Neuronal stem cell (in vitro differentiated cells): Measurements from ENCODE around the gene ZNF610. TPM values are rescaled to one million over a fixed set of nuclear protein-coding genes. Genes with fewer than 3 reads are reported as not detected.
"Not testable (repeated sequence)": the region's sequence is repeated elsewhere in the genome, so short reads cannot be mapped to it uniquely, and the experiment has no call there.

Experiments used
- DNase-seq: peaks from one replicate; pipeline ENCODE4 v3.0.0-alpha.2; 2013; ENCODE audit warnings: low spot score
- H2AFZ ChIP-seq: one replicate; pipeline ENCODE4 v1.6.1; 2013; ENCODE audit warnings: mild to moderate bottlenecking, low read length, inconsistent platforms
- H2AK5ac ChIP-seq: 2 replicates; pipeline ENCODE4 v1.6.1; 2013; ENCODE audit warnings: low read depth, mild to moderate bottlenecking, inconsistent platforms, low read length, moderate library complexity, mixed read lengths
- H2BK120ac ChIP-seq: 2 replicates; pipeline ENCODE4 v1.6.1; 2013; ENCODE audit warnings: low read depth, mild to moderate bottlenecking, inconsistent platforms, low read length, moderate library complexity, mixed read lengths
- H2BK12ac ChIP-seq: one replicate; pipeline ENCODE4 v1.6.1; 2013; ENCODE audit warnings: low read length, inconsistent platforms
- H2BK15ac ChIP-seq: 2 replicates; pipeline ENCODE4 v1.6.1; 2013; ENCODE audit warnings: mild to moderate bottlenecking, low read length, inconsistent platforms, mixed read lengths
- H2BK5ac ChIP-seq: one replicate; pipeline ENCODE4 v1.6.1; 2013; ENCODE audit warnings: inconsistent platforms, mild to moderate bottlenecking, low read length, moderate library complexity
- H3K14ac ChIP-seq: one replicate; pipeline ENCODE4 v1.6.1; 2013; ENCODE audit warnings: low read length, inconsistent platforms
- H3K18ac ChIP-seq: 2 replicates; pipeline ENCODE4 v1.6.1; 2013; ENCODE audit warnings: low read length, inconsistent platforms
- H3K23ac ChIP-seq: 2 replicates; pipeline ENCODE4 v1.6.1; 2013; ENCODE audit warnings: low read depth, mild to moderate bottlenecking, mixed read lengths, low read length, inconsistent platforms; ENCODE audit not compliant: poor library complexity
- H3K27ac ChIP-seq: replicated peaks from 3 replicates; pipeline ENCODE4 v1.5.1; 2013; ENCODE audit warnings: low read length, inconsistent platforms
- H3K27me3 ChIP-seq, 3 experiments: 2 replicates each; pipeline ENCODE4 v1.6.1; 2013; ENCODE audit warnings: low read length in 3 of 3, mild to moderate bottlenecking in 2 of 3, inconsistent platforms in 1 of 3, low read depth in 1 of 3, mixed read lengths in 1 of 3, moderate library complexity in 1 of 3; ENCODE audit not compliant: control insufficient read depth in 3 of 3, insufficient read depth in 3 of 3
- H3K36me3 ChIP-seq, 2 donors: replicated peaks in 1 of 2; 2 replicates each; pipeline ENCODE4 v1.6.1; 2013; ENCODE audit warnings: low read length in 2 of 2; ENCODE audit not compliant: control insufficient read depth in 2 of 2, insufficient read depth in 2 of 2
- H3K4ac ChIP-seq: 2 replicates; pipeline ENCODE4 v1.6.1; 2013; ENCODE audit warnings: inconsistent platforms, mild to moderate bottlenecking, low read length, moderate library complexity
- H3K4me1 ChIP-seq, 2 donors: 1 replicate in 1 of 2; 2 replicates in 1 of 2; pipeline ENCODE4 v1.6.1; 2013; ENCODE audit warnings: low read length in 2 of 2, low read depth in 1 of 2; ENCODE audit not compliant: control insufficient read depth in 2 of 2, insufficient read depth in 1 of 2
- H3K4me2 ChIP-seq: one replicate; pipeline ENCODE4 v1.6.1; 2013; ENCODE audit warnings: mild to moderate bottlenecking, low read length, inconsistent platforms; ENCODE audit not compliant: insufficient read depth, poor library complexity, severe bottlenecking
- H3K4me3 ChIP-seq, 2 donors: 2 replicates each; pipeline ENCODE4 v1.5.1; 2013; ENCODE audit warnings: low read length in 2 of 2, mild to moderate bottlenecking in 2 of 2, inconsistent platforms in 1 of 2, moderate library complexity in 1 of 2
- H3K79me1 ChIP-seq: one replicate; pipeline ENCODE4 v1.6.1; 2013; ENCODE audit warnings: low read depth, mild to moderate bottlenecking, inconsistent platforms, low read length, moderate library complexity
- H3K9ac ChIP-seq: one replicate; pipeline ENCODE4 v1.6.1; 2013; ENCODE audit warnings: mild to moderate bottlenecking, low read depth, low read length, inconsistent platforms; ENCODE audit not compliant: poor library complexity
- H3K9me3 ChIP-seq, 2 donors: replicated peaks in 1 of 2; 2 replicates each; pipeline versions ENCODE3 to v1.6.1; 2013; ENCODE audit warnings: low read length in 2 of 2, mild to moderate bottlenecking in 2 of 2, inconsistent platforms in 1 of 2, low read depth in 1 of 2, mixed read lengths in 1 of 2, moderate library complexity in 1 of 2; ENCODE audit not compliant: control insufficient read depth in 2 of 2, insufficient read depth in 1 of 2
- H4K8ac ChIP-seq: one replicate; pipeline ENCODE4 v1.6.1; 2013; ENCODE audit warnings: low read depth, mild to moderate bottlenecking, inconsistent platforms, low read length, moderate library complexity
- H4K91ac ChIP-seq: one replicate; pipeline ENCODE4 v1.6.1; 2013; ENCODE audit warnings: low read length, low read depth, mild to moderate bottlenecking, inconsistent platforms; ENCODE audit not compliant: poor library complexity
- WGBS, 2 donors: extraction: QIAGEN DNeasy Blood & Tissue Kit; methylation state at CpG; one replicate each; pipeline ENCODE4 v1.1.7; 2013; ENCODE audit warnings: missing lambda C conversion rate in 2 of 2, mixed read lengths in 1 of 2; ENCODE audit not compliant: insufficient read length in 2 of 2, insufficient replicate concordance in 1 of 2; ENCODE audit errors: extremely low coverage in 2 of 2; 5-methylcytosine and 5-hydroxymethylcytosine counted together
- polyA plus RNA-seq, 2 experiments: library from polyadenylated mRNA; stranded (reverse); fragments of 200-250 nt; gene quantifications; one replicate each; pipeline ENCODE4 v1.2.3, GENCODE V29; 2013

Gene ZNF610
- 15.9 TPM for polyA plus RNA-seq (2013, experiment 1 of 2)
- polyA plus RNA-seq (2013, experiment 2 of 2): 14.3 TPM

DNA sequence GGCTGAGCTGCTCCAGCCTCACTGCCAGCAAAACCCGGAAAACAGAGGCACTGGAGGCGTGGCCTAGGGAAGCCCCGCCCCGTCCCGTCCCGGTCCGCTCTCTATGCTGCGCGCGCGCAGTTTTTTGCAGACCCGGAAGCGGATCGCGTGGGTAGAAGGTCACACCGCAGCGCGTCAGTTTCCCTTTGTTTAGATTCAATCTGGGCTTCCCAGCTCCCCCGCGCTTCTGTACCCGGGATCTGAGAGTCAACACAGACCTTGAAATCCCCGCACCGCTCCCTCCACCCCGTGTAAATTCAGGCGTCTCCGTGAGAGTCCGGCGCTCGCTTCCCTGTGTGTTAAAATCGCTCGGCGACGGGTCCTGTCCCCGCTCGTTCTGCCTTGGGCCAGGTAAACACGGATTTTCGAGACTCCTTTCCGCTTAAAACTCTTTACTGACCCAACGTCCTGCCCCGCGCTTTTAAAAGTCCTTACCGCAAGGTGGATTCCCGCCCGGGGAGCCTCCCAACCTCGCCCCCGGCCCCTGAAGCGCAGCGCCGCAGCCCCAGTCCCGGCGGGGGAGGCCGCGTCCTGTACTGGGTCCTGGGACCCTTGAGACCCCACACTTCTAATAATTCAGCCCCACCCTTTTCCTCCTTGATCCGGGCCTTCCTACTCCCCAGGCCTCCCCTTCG is at the start of gene ZNF610:
Gene ZNF610, plus strand, starts transcription at position 127 of the 674 bp plus-strand sequence. CDS start 12,930 bp downstream, outside the sequence.
- WGBS, 2 donors: no CpG with 5 or more reads among the region's 55 CpGs
- Histone ChIP-seq H3K4me2 (peak within 1 kb of the TSS; percentile 74), H3K9ac (peak within 1 kb of the TSS; percentile 70), H2BK12ac (no peak within 1 kb of the TSS), H3K27ac (peak within 1 kb of the TSS; percentile 50), H2BK120ac (no peak within 1 kb of the TSS), H2BK5ac (no peak within 1 kb of the TSS), H3K9me3 (peaks cover 13 to 43% of the 10 kb centered on the region in 2 donors), H3K4me3 (peak within 1 kb of the TSS; percentile 69 to 97), H2AK5ac (peak within 1 kb of the TSS; percentile 6), H2AFZ (peak within 1 kb of the TSS; percentile 89), H3K14ac (no peak within 1 kb of the TSS), H3K4ac (no peak within 1 kb of the TSS), H3K23ac (peak within 1 kb of the TSS; percentile 69), H3K36me3 (peaks cover 4 to 26% of the 10 kb centered on the region in 2 donors), H4K91ac (no peak within 1 kb of the TSS), H3K4me1 (peaks cover 1 to 4% of the 10 kb centered on the region in 2 donors), H3K18ac (peak within 1 kb of the TSS; percentile 68), H2BK15ac (no peak within 1 kb of the TSS), H3K27me3 (no peaks in the 10 kb centered on the region), H4K8ac (no peak within 1 kb of the TSS), H3K79me1 (peaks cover 1% of the 10 kb centered on the region)
- DNase-seq: peak; percentile 66

DNA sequence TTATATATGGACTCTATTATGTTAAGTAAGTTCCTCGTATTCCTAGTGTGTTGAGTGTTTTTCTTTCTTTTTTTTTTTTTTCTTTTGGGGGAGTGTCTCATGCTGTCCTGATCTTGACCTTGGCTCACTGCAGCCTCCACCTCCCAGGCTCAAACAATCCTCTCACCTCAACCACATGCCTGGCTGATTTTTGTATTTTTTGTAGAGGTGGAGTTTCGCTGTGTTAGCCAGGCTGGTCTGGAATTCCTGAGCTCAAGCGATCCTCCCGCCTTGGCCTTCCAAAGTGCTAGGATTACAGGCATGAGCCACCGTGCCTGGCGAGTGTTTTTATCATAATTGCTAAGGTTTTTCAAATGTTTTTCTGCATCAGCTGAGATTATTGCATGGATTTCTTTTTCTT is 49.8 kb upstream of the ZNF610 start:
- DNase-seq: no peak
- Histone ChIP-seq H3K4ac (no peak overlapping the region), H2AK5ac (no peak overlapping the region), H3K4me3 (no peak overlapping the region), H2BK120ac (no peak overlapping the region), H2BK12ac (no peak overlapping the region), H3K27ac (no peak overlapping the region), H4K91ac (no peak overlapping the region), H3K79me1 (peaks cover 8% of the 10 kb centered on the region), H2BK15ac (no peak overlapping the region), H3K4me1 (no peaks in the 10 kb centered on the region), H3K14ac (no peak overlapping the region), H2AFZ (no peak overlapping the region), H3K18ac (no peak overlapping the region), H3K23ac (no peak overlapping the region), H2BK5ac (no peak overlapping the region), H3K9me3 (peaks cover 0 to 87% of the 10 kb centered on the region in 2 donors), H4K8ac (no peak overlapping the region), H3K4me2 (no peak overlapping the region), H3K9ac (no peak overlapping the region), H3K36me3 (peaks cover 37 to 98% of the 10 kb centered on the region in 2 donors), H3K27me3 (no peaks in the 10 kb centered on the region)
- WGBS, 2 donors: no CpG with 5 or more reads among the region's 6 CpGs

DNA sequence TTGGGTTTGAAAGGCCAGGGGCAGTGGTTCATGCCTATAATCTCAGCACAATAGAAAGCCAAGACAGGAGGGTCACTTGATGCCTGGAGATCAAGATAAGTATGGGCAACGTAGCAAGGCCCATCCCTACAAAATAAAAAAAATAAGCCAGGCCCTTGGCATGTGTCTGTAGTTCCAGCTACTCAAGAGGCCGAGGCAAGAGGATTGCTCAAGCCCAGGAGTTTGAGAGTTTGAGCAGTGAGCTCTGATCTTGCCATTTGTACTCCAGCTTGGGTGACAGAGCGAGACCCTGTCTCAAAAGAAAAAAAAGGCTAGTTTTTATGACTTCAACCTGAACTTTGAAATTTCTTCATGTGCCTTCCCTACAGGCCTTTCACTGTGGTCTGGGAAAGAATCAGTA is 44.3 kb upstream of the ZNF610 start:
- no peak overlapping the region for H2BK120ac ChIP-seq
- DNase-seq: no peak
- no peak overlapping the region for H3K27ac ChIP-seq
- no peak overlapping the region for H2AK5ac ChIP-seq
- no peak overlapping the region for H3K4me3 ChIP-seq
- peaks cover 18 to 69% of the 10 kb centered on the region in 2 donors for H3K36me3 ChIP-seq
- H3K18ac ChIP-seq: no peak overlapping the region
- no peaks in the 10 kb centered on the region for H3K79me1 ChIP-seq
- H3K4me1 ChIP-seq: peaks cover 0 to 2% of the 10 kb centered on the region in 2 donors
- no peak overlapping the region for H2BK15ac ChIP-seq
- H2BK5ac ChIP-seq: no peak overlapping the region
- H3K23ac ChIP-seq: no peak overlapping the region
- H4K91ac ChIP-seq: no peak overlapping the region
- H3K27me3 ChIP-seq: no peaks in the 10 kb centered on the region
- H3K9me3 ChIP-seq: peaks cover 0 to 48% of the 10 kb centered on the region in 2 donors
- H4K8ac ChIP-seq: no peak overlapping the region
- no peak overlapping the region for H3K14ac ChIP-seq
- no CpG with 5 or more reads among the region's 3 CpGs for WGBS, 2 donors
- H2BK12ac ChIP-seq: no peak overlapping the region
- no peak overlapping the region for H3K4me2 ChIP-seq
- no peak overlapping the region for H3K4ac ChIP-seq
- H2AFZ ChIP-seq: no peak overlapping the region
- H3K9ac ChIP-seq: no peak overlapping the region

DNA sequence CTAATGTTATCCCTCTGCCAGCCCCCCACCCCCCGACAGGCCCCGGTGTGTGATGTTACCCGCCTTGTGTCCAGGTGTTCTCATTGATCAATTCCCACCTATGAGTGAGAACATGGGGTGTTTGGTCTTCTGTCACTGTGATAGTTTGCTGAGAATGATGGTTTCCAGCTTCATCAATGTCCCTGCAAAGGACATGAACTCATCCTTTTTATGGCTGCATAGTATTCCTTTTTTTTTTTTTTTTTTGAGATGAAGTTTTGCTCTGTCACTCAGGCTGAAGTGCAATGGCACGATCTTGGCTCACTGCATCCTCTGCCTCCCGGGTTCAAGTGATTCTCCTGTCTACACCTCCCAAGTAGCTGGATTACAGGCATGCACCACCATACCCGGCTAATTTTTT is 43.1 kb upstream of the ZNF610 start:
- not testable (repeated sequence) for H3K79me1 ChIP-seq, DNase-seq, H3K4me3 ChIP-seq, H3K27ac ChIP-seq, H3K4ac ChIP-seq, H2BK12ac ChIP-seq, H4K8ac ChIP-seq, H3K4me2 ChIP-seq, H2BK15ac ChIP-seq, H3K4me1 ChIP-seq, H3K14ac ChIP-seq, H3K23ac ChIP-seq, H2BK120ac ChIP-seq, H3K27me3 ChIP-seq, H2AFZ ChIP-seq, H2AK5ac ChIP-seq, H2BK5ac ChIP-seq, H3K18ac ChIP-seq, H4K91ac ChIP-seq, H3K9ac ChIP-seq
- no CpG with 5 or more reads among the region's 6 CpGs for WGBS, 2 donors
- Histone ChIP-seq H3K9me3 (peaks cover 0 to 40% of the 10 kb centered on the region in 2 donors), H3K36me3 (peaks cover 18 to 58% of the 10 kb centered on the region in 2 donors)
